Neural cell (in vitro differentiated cells): ENCODE results near the gene TOX2. TPM values are rescaled to one million over a fixed set of nuclear protein-coding genes. Genes with fewer than 3 reads are reported as not detected.

Source experiments
- H2AFZ ChIP-seq: fragments of 200-600, 300-800 bp; sonication (generic), shearing (Covaris generic); 2 replicates; pipeline ENCODE4 v1.6.0; 2014; ENCODE audit warnings: low read depth, mild to moderate bottlenecking, antibody characterized with exemption, low read length, moderate library complexity
- H3F3A ChIP-seq: fragments of 200-600 bp; shearing (Covaris generic); 2 replicates; pipeline ENCODE4 v1.6.1; 2016; ENCODE audit warnings: mild to moderate bottlenecking, moderate library complexity, mixed read lengths, antibody characterized with exemption, low read length; ENCODE audit not compliant: insufficient read depth, poor library complexity, severe bottlenecking
- H3K27ac ChIP-seq: fragments of 200-600, 300-800 bp; sonication (generic), shearing (Covaris generic); 2 replicates; pipeline ENCODE4 v1.5.1; 2014; ENCODE audit warnings: mild to moderate bottlenecking, low read length, moderate library complexity
- H3K27me3 ChIP-seq: fragments of 300-800, 200-600 bp; sonication (generic), shearing (Covaris generic); 2 replicates; pipeline ENCODE4 v1.6.0; 2014; ENCODE audit warnings: mild to moderate bottlenecking, low read depth, low read length, moderate library complexity; ENCODE audit not compliant: insufficient read depth
- H3K36me3 ChIP-seq: fragments of 300-800, 200-600 bp; sonication (generic), shearing (Covaris generic); 2 replicates; pipeline ENCODE4 v1.5.1; 2014; ENCODE audit warnings: mild to moderate bottlenecking, antibody characterized with exemption, low read length, moderate library complexity; ENCODE audit not compliant: insufficient read depth
- H3K4me2 ChIP-seq: fragments of 300-800, 200-600 bp; sonication (generic), shearing (Covaris generic); 2 replicates; pipeline ENCODE4 v1.6.0; 2014; ENCODE audit warnings: mild to moderate bottlenecking, low read length
- H3K4me3 ChIP-seq: fragments of 300-800, 200-600 bp; sonication (generic), shearing (Covaris generic); 2 replicates; pipeline ENCODE4 v1.5.1; 2014; ENCODE audit warnings: mild to moderate bottlenecking, low read length, moderate library complexity
- H3K79me2 ChIP-seq: fragments of 200-600 bp; shearing (Covaris generic); replicated peaks from 2 replicates; pipeline ENCODE4 v1.6.0; 2014; ENCODE audit warnings: mild to moderate bottlenecking, low read length, moderate library complexity; ENCODE audit not compliant: insufficient read depth
- H3K9ac ChIP-seq: fragments of 300-800, 200-600 bp; sonication (generic), shearing (Covaris generic); 2 replicates; pipeline ENCODE4 v1.6.1; 2016; ENCODE audit warnings: mild to moderate bottlenecking, low read length, mixed read lengths
- H3K9me2 ChIP-seq: fragments of 200-600 bp; shearing (Covaris generic); 2 replicates; pipeline ENCODE4 v1.6.1; 2016; ENCODE audit warnings: mild to moderate bottlenecking, low read length, mixed read lengths; ENCODE audit not compliant: insufficient read depth
- H3K9me3 ChIP-seq: fragments of 200-600, 300-800 bp; sonication (generic), shearing (Covaris generic); 2 replicates; pipeline ENCODE4 v1.6.1; 2016; ENCODE audit warnings: mild to moderate bottlenecking, mixed run types, low read length, moderate library complexity, mixed read lengths
- H4K20me1 ChIP-seq: fragments of 200-600 bp; shearing (Covaris generic); 2 replicates; pipeline ENCODE4 v1.6.1; 2016; ENCODE audit warnings: mild to moderate bottlenecking, mixed run types; ENCODE audit not compliant: insufficient read depth
- EP300 ChIP-seq: fragments of 450-650 bp; conservative IDR thresholded peaks from 2 replicates; pipeline ENCODE4 v1.6.1; 2014; ENCODE audit warnings: antibody characterized with exemption, mild to moderate bottlenecking, moderate library complexity; ENCODE audit not compliant: poor library complexity, severe bottlenecking
- EZH2 ChIP-seq: fragments of 200-600, 300-800 bp; shearing (Covaris generic), sonication (generic); IDR thresholded peaks from 2 replicates; pipeline ENCODE4 v1.6.1; 2014; ENCODE audit warnings: antibody characterized with exemption, low read length, borderline replicate concordance, mild to moderate bottlenecking; ENCODE audit not compliant: insufficient read depth, poor library complexity, severe bottlenecking
- MXI1 ChIP-seq: fragments of 450-650 bp; conservative IDR thresholded peaks from 2 replicates; pipeline ENCODE4 v1.6.1; 2014; ENCODE audit warnings: antibody characterized with exemption, mild to moderate bottlenecking; ENCODE audit not compliant: poor library complexity, severe bottlenecking
- POLR2AphosphoS5 ChIP-seq: IDR thresholded peaks from 2 replicates; pipeline ENCODE4 v1.6.1; 2012
- RAD21 ChIP-seq: fragments of 450-650 bp; conservative IDR thresholded peaks from 2 replicates; pipeline ENCODE4 v1.6.1; 2014; ENCODE audit warnings: antibody characterized with exemption, mild to moderate bottlenecking, moderate library complexity
- REST ChIP-seq: IDR thresholded peaks from 2 replicates; pipeline ENCODE4 v1.6.1; 2012; ENCODE audit warnings: borderline replicate concordance
- SMC3 ChIP-seq: fragments of 450-650 bp; conservative IDR thresholded peaks from 2 replicates; pipeline ENCODE4 v1.6.1; 2014; ENCODE audit warnings: antibody characterized with exemption, mild to moderate bottlenecking, moderate library complexity; ENCODE audit not compliant: poor library complexity
- TAF1 ChIP-seq: IDR thresholded peaks from 2 replicates; pipeline ENCODE4 v1.6.1; 2012; ENCODE audit warnings: low read depth
- polyA plus RNA-seq: library from polyadenylated mRNA; depleted of rRNA; stranded (reverse); fragments of >200 nt; gene quantifications from 2 replicates; pipeline ENCODE4 v1.2.3, GENCODE V29; 2014
- TF ChIP-seq, protein P1 (sequence below): fragments of 450-650 bp; IDR thresholded peaks from 2 replicates; pipeline ENCODE4 v1.5.1; 2014; ENCODE audit warnings: antibody characterized with exemption, mild to moderate bottlenecking, moderate library complexity; ENCODE audit not compliant: poor library complexity, severe bottlenecking

Gene TOX2
- polyA plus RNA-seq, 1 donor from 2014 or later = 0.89 TPM

DNA sequence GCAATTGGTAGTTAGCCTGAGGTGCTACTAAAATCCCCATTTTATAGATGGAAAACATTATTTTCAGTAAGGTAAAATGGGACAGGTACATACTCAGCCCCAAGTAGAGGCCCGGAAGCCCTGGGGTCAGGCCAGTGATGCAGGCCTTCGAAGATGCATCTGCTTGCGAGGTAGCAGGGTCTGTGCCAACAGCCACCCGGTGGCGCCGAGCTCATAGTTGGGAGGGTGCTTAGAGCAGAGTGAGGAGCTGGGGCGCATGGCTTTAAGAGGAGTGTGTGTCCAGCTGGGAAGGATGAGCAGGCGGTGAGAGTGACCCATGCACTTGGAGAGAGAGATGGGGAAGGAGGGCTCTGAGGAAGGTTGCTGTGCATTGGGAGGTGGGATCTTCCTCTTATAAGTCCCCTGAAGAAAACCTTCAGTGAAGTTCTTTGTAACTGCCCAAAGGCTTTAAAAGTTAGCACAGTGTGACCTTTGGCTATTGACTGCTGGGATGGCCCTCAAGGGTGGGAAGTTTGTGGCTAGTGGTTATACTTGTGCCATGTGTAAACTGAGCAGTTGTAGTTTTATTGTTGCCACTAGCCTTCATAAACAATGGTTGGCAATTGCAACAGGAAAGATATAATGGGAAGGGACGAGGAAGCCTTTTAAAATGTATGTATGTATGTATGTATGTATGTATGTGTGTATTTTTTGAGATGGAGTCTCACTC, 71.1 kb downstream of the TOX2 start:
- H4K20me1 ChIP-seq = no peaks in the 10 kb centered on the region
- no peaks in the 10 kb centered on the region for H3K79me2 ChIP-seq

GRCh38 chr20:43987018-43987417, 72.4 kb downstream of the TOX2 start:
- H4K20me1 ChIP-seq = no peaks in the 10 kb centered on the region
- no peaks in the 10 kb centered on the region for H3K27me3 ChIP-seq

More for the DNA sequence above, 71.1 kb downstream of the TOX2 start:
- Histone ChIP-seq H3K4me2 (no peak overlapping the region), H3K4me3 (no peak overlapping the region), H3K9me3 (no peaks in the 10 kb centered on the region), H2AFZ (no peak overlapping the region), H3K27ac (no peak overlapping the region), H3K9me2 (no peaks in the 10 kb centered on the region), H3K27me3 (no peaks in the 10 kb centered on the region), H3F3A (no peaks in the 10 kb centered on the region), H3K9ac (no peak overlapping the region), H3K36me3 (no peaks in the 10 kb centered on the region)
- TF ChIP-seq TAF1 (no peak), POLR2AphosphoS5 (no peak), EZH2 (no peak), MXI1 (no peak), EP300 (no peak)

More at GRCh38 chr20:43987018-43987417, 72.4 kb downstream of the TOX2 start:
- Histone ChIP-seq H3K9me3 (no peaks in the 10 kb centered on the region), H3K79me2 (no peaks in the 10 kb centered on the region), H2AFZ (no peak overlapping the region), H3K4me2 (no peak overlapping the region), H3K9ac (no peak overlapping the region), H3K4me3 (no peak overlapping the region), H3K9me2 (no peaks in the 10 kb centered on the region), H3K27ac (no peak overlapping the region), H3F3A (no peaks in the 10 kb centered on the region), H3K36me3 (no peaks in the 10 kb centered on the region)
- no peak for TF ChIP-seq RAD21
- no peak for TF ChIP-seq SMC3
- TF ChIP-seq MXI1 = no peak
- TF ChIP-seq TAF1 = no peak
- no peak for TF ChIP-seq EP300
- no peak for TF ChIP-seq EZH2
- TF ChIP-seq REST = no peak
- TF ChIP-seq, protein P1, sequence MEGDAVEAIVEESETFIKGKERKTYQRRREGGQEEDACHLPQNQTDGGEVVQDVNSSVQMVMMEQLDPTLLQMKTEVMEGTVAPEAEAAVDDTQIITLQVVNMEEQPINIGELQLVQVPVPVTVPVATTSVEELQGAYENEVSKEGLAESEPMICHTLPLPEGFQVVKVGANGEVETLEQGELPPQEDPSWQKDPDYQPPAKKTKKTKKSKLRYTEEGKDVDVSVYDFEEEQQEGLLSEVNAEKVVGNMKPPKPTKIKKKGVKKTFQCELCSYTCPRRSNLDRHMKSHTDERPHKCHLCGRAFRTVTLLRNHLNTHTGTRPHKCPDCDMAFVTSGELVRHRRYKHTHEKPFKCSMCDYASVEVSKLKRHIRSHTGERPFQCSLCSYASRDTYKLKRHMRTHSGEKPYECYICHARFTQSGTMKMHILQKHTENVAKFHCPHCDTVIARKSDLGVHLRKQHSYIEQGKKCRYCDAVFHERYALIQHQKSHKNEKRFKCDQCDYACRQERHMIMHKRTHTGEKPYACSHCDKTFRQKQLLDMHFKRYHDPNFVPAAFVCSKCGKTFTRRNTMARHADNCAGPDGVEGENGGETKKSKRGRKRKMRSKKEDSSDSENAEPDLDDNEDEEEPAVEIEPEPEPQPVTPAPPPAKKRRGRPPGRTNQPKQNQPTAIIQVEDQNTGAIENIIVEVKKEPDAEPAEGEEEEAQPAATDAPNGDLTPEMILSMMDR = no peak
- TF ChIP-seq POLR2AphosphoS5 = no peak
